HG03520 (cell line): ENCODE results near the gene MYO7B.

Experiments used
- ATAC-seq: cut with Tn5 transposase; IDR thresholded peaks from one replicate; pipeline ENCODE4 v1.9.1; 2021; ENCODE audit warnings: mild to moderate bottlenecking, moderate library complexity; ENCODE audit not compliant: unreplicated experiment

Gene MYO7B

DNA sequence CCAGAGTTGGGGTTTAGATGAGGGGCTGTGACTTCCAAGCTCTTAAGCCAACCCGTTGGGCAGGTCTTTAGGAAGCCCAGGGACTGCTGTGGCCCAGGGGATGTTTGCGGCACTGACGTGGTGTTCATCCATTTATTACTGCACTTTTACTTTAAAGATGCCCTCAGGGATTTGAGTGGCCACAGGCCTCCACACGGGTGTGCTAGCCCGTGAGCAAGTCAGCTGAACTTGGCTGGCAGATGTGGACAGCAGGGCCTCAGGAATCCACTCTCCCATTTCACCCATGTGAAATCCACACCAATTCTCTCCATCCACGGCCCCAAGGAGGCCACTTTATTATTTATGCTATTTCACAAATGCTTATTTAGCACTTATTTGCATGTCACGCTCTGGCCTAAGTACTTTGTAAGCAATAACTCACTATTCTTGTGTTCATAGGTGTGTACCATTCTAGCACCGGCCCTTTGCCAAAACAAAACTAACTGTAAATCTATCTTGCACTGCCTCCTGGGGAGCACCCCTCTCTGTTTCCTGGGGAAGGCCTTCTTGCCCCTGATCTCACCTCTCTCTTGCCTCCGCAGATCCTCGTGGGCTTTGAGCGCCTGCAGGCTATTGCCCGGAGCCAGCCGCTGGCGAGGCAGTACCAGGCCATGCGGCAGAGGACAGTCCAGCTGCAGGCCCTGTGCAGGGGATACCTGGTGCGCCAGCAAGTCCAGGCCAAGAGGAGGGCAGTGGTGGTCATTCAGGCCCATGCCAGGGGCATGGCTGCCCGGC, 71.3 kb downstream of the MYO7B start:
- ATAC-seq, result no peak

DNA sequence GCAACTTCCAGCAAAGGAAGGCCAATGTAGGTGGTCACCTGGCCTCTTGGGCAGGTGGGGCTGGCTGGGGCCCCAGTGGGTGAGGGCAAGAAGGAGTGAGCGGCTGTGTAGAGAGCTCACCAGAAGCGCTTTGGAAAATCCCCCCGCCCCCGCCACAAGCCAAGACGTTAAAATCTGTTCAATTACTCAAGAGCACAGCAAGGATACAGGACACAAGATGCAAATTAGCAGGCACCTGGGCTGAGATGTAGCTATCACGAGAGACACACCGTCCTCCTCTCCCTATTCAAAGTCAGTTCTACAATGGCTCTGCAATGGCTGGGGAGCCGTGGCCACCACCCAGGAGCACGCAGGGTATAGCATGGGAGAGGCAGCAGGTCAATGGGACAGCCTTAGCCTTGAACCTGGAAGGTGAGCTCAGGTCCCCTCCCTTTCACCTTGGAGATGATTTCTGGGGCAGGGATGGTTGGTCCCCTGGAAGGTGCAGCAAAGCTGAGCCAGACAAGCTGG, 72.0 kb downstream of the MYO7B start:
- no peak for ATAC-seq

- no peak for ATAC-seq
Measured at GRCh38 chr2:127608061-127609030, 72.9 kb downstream of the MYO7B start.

DNA sequence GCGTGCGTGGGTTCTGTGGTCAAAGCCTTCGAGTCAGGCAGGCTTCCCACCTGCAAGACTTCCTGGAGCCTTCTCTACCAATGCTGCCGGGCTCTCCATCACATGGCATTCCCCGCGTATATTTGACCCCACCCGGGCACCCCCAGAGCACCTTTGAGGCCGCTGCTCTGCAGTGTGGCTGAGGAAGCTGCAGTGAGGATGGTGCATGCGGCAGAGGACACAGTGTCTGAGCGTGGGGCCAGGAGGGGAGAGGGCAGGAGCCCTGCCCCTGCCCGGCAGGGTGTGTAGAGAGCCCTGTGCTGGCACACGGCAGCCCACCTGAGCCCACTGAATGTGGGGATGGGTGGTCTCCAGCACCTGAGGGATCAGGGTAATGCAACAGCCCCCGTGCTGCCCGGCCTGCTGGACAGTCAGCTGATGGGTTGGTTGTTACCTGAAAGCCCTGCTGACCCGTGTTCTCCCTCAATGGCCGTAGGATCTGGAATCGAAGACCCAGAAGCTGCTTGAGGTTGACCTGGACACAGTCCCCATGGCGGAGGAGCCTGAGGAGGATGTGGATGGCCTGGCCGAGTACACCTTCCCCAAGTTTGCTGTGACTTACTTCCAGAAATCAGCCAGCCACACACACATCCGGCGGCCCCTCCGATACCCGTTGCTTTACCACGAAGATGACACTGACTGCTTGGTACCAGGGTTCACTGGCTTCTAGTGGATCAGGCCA, 73.7 kb downstream of the MYO7B start:
- no peak for ATAC-seq

GRCh38 chr2:127609818-127610217, 74.3 kb downstream of the MYO7B start:
- ATAC-seq, result no peak

DNA sequence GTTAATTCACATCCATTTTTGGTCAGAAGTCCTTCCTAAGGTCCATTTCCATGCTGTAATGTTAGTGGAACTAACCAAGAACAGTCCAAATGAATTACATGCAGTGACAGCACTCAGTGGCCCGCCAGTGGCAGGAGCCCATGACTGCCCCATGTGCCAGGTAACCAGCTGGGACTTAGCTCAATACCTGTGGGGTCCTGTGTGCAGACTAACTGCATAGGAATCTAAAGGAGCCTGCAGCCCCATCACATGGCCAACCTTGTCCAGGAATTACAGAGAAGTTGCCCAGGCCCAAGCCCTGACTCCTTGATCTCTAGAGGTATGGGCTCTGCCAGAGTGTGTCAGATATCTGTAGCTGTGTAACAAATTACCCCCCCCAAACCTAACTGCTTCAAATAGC, 75.1 kb downstream of the MYO7B start:
- no peak for ATAC-seq

DNA sequence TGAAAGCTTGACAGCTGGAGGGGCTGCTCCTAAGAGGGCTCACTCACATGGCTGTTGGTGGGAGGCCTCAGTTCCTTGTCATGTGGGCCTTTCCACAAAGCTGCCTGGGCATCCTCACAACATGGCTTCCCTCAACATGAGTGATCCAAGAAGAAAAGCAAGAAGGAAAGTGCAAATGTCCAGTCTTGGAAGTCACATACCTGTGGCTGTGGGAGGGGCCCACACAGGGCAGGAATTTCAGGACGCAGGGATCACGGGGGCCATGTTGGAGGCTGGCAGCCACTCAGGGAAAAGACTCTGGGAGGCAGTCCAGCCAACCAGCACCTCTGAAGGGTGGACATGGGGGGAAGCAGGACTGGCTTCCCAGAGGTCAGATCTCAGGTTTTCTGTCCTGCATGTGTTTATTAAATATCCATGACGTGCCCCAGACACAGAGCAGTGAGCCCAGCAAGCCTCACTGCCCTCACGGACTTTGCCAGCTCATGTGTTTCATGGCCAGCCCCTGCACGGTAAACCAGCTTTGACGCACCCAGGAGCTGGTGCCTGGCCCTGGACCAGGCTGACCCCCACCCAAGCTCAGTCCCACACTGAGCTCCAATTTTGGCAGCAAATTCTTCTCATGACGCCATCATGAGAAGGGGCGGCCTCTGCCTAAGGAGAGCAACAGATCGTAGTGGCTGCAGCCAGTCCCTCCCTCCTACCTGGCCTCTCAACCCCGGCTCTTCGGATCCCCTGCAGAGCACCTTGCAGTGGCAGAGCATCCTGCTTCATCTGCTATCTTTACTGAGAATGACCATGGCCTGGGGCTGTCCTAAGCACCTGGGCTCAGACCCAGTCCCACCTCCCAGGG, 75.8 kb downstream of the MYO7B start:
- ATAC-seq, result no peak

DNA sequence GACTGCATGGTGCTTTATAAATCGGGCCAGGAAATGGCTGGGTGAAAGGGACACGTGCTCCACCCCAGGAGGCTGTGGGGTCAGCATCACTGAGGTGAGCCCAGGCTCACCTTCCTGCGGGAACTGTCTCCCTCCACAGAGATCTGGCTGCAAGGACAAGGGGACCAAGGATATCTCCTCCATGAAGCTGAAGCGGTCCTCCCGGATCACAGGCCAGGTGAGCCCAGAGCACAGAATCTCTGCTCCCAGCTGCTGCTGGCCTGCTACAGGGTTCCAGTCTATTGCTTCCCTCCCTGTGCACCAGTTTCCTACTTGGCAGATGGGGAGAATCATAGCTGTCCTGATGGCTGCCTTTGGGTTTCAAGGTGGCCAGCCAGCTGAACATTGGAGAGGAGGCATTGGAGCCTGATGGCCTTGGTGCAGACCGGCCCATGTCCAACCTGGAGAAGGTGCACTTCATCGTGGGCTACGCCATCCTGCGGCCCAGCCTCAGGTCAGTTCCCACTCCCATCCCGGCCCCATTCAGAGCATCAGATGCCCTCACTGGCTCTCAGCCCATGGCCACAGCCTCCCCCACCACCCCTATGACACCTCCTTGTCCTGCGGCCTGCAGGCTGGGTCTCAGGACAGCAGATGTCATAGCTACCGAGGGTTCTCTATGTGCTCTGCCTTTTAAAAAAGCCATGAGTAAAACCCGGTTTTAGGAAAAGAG, 76.8 kb downstream of the MYO7B start:
- no peak for ATAC-seq

- no peak for ATAC-seq
Measured at GRCh38 chr2:127614246-127614645, 78.8 kb downstream of the MYO7B start.

DNA sequence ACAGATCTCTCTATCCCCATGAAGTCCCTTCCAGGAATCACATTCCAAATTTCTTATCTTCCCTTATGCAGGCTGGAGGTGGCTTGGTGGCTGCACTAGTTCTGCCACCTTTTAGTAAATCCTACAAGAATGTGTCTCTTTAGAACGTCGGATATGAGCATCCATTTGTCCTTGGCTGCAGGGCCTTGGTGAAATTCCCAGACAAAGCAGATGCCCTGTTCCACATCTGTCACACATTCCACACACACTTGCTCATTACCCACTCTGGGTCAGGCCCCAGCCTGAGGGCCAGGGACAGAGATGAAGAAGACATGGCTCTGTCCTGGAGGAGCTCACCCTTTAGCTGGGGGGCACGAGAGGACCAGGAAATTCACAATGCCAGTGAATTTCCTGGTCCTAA, 79.2 kb downstream of the MYO7B start:
- no peak for ATAC-seq

DNA sequence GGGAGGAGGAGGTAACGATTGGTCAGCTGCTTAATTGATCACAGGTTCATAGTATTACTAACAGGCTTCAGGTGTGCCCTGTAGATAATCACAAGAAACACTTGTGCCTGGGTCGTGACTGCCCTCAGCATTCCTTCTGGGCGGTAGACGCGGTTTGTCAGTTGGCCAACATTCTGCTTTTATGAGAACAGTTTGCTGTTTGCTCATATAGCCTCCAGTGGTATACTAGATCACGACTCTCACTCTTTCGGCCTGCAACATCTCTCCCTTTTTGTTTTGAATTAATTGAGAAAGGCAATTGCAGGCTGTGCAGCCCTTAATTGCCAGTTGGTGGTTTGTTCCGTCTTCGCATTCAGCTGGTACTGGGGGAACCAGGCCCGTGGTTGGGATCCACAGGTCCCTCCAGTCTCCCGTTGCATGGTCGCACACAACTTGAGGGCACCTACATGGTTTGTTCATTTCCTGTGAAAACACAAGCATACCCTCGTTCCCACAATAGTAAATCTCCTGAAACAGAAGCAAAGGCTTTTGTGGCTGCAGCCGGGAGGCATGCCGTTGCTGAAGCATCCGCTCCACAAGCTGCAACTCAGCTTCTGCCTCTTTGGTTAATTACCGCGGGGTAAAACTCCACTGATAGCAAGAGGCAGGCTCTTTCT, 80.2 kb downstream of the MYO7B start:
- ATAC-seq, result no peak

- ATAC-seq, result no peak
Measured at GRCh38 chr2:127618551-127619202, 83.2 kb downstream of the MYO7B start.

DNA sequence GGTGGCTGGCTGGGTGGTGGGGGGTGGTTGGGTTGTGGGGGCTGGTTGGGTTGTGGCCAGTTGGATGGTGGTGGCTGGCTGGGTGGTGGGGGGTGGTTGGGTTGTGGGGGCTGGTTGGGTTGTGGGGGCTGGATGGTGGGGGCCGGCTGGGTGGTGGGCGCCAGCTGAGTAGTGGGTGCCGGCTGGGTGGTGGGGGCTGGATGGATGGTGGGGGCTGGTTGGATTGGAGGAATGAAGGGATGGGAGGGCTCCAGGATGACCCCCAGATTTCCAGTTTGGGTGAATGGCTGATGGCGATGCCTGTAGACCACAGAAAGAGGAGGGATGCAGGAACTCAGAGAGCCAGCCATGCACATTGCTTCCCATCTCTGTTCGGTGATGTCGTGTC, 83.7 kb downstream of the MYO7B start:
- no peak for ATAC-seq

DNA sequence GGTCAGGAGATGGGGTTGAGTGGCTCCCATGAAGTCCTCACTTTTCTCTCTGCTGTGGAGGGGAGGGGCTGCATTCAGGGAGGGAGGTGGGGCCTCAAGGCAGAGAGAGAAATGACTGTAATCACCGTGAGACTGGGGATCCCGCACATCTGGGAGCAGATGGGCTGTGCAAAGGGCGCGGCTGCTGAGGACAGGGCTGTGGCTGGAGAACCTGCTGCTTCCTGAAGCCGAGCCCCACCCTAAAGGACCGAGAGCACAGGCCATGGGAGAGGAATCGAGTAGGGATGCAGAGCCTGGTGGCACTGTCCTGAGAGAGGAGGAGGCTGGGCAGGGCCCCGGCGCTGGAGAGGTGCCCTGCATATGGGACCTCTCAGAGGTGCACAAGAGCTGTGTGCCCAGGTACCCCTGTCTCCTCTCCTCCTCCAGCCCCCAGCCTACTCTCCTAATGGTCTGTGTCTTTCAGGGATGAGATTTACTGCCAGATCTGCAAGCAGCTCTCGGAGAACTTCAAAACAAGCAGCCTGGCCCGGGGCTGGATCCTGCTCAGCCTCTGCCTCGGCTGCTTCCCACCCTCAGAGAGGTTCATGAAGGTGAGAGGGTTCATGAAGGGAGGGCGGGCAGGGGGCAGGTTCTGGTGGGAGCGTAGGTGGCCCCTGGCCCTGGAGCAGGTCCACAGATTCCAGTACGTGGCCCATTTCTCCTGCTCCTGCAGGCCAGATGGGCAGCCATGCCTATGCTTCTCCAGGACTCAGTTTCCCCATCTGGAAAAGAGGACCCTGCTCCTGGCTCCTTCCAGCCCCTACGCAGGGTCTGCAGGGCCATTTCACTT, 84.6 kb downstream of the MYO7B start:
- no peak for ATAC-seq

GRCh38 chr2:127620866-127621265, 85.4 kb downstream of the MYO7B start:
- ATAC-seq, result no peak

DNA sequence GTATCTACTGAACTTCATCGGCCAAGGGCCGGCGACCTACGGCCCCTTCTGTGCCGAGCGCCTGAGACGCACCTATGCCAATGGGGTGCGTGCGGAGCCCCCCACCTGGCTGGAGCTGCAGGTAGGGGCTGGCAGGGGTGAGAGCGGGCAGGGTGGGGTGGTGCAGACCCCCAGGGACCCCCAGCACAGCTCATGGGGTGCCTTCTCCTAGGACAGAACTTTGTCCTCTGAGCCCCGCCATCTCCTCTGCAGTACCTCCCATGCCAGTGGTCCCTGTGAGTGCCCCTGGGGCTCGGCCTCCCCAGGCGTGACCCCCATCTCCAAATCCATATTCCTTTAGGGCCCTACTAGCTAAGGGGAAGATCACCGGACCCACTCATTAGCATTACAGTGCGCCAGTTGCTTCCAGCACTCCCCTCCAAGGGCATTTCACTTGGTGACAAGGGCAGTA, 86.5 kb downstream of the MYO7B start:
- ATAC-seq, result no peak

DNA sequence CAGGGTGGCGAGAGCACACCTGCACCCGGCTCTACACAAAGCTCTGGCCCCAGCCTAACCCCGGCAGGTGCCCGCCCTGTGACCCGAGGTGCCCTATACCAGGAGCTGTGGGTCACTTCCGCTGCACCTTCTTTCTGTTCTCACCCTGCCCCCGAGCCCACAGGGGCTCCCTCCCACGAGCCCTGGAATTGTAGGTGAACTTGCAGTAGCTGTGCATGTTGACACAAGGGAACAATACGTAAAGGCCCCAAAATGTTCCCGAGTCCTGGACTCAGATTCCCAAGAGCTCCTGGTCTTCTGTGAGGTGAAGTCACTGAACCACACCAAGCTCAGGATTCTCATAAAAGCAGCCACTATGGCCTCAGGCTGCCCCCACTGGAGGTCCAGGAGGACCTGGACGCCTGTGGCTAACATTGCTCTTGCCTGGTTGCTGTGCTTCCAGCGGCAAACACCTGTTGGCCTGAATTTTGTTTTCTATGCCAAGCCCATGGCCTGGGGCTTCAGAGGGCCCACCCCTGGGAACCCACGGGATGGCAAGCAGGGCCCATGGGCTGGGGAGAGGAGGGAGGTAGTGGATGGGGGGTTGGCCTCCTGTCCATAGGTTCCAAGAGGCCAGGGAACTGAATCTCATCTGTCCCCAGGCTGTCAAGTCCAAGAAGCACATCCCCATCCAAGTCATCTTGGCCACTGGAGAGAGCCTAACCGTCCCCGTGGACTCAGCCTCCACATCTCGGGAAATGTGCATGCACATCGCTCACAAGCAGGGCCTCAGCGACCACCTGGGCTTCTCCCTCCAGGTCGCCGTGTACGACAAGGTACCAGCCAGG, 87.3 kb downstream of the MYO7B start:
- ATAC-seq, result no peak
